GM18868 (cell line): ENCODE data around the gene TBC1D9.

Source experiments
- ATAC-seq: cut with Tn5 transposase; IDR thresholded peaks from one replicate; pipeline ENCODE4 v1.9.1; 2021; ENCODE audit warnings: mild to moderate bottlenecking, moderate library complexity; ENCODE audit not compliant: unreplicated experiment

Gene TBC1D9

GRCh38 chr4:140628016-140628415, 128.2 kb downstream of the TBC1D9 start:
- no peak for ATAC-seq

DNA sequence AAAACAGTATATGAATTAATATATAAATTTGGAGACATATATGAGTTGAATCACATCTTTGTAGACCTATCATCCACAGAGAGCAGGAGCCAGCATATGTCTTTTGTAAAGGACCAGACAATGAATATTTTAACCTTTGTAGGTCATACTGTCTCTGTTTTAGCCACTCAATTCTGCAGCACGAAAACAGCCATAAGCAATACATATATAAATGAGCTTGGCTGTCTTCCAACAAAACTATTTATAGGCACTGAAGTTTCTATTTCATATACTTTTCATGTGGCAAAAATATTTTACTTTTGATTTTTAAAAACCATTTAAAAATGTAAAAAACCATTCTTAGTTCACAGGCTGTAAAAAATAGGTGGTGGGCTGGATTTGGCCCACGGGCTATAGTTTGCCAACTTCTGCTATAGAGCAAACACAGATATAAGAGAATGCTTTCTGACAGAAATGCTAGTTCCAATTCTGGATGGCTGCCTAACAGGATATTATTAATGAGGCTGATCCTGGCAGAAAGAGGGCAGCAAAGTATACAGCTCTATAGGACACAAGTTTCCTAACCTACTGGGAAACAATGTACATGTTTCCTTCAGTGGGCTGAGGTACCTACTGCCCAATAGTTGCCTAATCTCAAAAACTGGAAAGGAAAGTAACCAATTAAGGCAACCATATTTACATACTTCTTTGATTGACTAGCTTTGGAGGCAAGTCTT, 129.4 kb downstream of the TBC1D9 start:
- no peak for ATAC-seq

GRCh38 chr4:140622333-140622958, 133.7 kb downstream of the TBC1D9 start:
- ATAC-seq: no peak

- ATAC-seq: no peak
Measured at GRCh38 chr4:140621161-140621560, 135.0 kb downstream of the TBC1D9 start.

DNA sequence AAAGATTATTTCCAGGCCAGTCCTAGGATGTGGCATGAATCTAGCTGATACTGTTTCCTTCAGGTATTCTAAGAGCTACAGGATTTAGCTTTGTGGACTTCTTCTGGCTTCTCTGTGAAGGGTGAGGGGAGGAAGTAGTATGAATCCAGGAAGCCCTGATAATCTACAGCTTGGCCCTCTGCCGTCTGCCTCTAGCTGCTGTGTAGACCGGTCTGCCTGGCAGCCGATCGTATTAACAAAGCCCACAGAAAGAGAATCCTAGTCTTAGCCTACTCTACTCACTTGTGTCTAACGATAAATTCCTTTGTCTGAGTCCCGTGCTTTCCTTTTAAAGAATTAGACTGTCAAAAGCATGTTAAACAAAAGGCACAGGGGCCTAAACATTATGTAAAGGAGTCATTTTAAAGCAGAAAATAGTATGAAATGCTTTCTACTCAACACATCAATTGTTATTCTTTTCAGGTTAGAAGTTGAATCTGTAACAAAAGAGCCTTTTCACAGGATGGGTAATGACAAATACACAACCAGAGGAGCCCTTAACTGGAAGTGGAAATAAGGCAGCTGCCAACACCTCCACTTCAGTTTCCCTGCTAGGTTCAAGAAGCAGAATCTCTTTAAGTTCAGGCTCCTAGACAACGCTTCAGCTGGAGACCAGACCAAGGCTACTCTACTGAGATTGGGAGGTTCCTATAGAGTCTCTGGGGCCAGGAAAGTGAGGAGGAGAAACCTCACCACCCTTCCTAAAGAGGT, 138.5 kb downstream of the TBC1D9 start:
- no peak for ATAC-seq

DNA sequence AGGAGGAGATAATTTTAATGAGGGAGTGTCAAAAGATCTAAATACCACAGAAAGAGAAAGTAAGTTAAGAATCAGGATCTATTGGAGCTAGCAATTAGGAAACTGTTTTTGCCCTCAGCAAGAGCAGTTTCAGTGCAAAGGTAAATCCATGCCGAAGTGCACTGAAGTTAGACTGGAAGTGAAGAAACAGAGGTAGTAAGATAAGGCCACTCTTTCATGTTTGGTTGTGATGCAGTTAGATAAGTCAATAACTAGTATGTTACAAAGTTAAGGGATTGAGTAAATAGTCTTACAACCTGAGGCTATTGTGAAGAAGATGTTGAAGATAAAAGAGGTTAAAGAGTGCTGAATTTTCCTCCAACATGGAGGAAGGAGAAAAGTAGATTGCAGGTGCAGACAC, 140.7 kb downstream of the TBC1D9 start:
- no peak for ATAC-seq

DNA sequence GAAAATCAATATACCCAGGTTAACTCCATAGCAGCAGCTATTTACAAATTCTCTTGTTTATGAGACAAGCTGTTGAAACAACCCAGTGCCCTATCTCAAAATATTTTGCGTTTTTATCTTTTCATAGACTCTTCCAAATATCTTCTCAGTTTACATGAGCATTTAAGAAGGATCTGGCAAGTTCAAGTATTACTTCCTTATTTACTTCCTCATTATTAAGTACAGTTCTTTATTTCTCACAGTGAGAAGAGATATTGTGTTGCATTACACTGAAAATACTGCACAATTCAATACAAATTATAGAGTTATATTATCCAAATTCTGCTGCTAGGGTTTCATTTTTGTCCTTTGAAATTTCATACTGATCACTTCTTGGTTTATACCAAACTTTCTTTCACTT, 143.8 kb downstream of the TBC1D9 start:
- no peak for ATAC-seq

DNA sequence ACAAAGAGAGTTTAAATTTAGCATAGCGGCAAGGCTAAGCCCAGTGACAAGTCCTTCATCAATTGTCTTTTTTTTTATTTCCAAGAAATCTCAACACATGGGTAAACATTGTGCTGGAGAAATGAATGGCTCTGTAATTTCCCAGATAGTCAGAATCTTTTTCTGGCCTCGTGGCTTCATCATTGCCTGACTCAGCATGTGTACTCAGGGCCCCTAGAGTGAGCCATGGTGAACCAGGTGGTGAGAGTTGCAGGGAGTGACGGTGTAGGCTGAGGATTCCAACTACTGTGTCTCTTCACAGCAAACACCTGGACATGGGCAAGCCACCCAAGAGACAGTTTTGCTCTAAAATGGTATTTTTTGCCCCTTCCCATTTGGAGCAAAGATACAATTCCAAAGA, 144.3 kb downstream of the TBC1D9 start:
- ATAC-seq: peak; percentile 55

DNA sequence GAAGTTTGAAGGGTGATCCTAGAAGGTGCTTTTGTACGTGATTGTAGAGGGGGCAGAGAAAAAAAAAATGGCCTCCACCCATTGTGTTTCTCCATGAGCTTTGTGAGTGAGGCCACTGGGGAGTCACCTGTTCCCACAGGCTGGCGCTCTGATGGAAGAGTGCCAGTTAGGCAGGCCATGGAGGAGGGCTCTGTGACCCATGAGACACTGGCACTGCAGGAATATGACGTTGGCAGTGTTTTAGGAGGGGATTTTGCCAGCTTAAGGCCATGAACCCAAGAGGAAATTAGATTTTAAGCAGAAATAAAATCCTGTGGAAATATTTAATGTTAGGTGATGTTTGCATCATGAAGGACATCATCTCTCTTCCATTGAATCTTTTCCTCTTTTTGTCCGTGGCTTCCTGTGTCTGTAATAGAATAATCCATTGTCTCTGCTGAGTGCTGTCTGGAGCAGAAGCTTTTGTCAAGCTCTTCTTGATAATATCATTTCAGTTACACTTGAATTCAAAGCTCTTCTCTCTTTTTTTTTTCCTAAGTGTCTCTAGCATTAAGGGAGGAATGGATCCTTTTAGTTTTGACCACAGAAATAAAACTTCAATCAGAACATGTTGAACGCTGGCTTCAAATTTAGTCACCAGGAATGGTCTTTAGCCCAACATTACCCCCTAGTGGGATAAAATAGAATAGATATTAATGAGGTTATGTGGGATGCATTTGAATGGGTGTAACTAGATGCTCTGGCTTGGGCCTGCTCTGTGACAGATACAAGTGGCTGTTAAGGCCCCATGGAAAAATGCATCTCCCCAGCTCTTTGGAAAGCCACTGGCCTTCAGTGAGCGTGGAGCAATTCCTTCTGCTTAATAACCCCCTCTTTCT, 146.4 kb downstream of the TBC1D9 start:
- peak; percentile 90 for ATAC-seq

GRCh38 chr4:140607852-140608251, 148.3 kb downstream of the TBC1D9 start:
- no peak for ATAC-seq

DNA sequence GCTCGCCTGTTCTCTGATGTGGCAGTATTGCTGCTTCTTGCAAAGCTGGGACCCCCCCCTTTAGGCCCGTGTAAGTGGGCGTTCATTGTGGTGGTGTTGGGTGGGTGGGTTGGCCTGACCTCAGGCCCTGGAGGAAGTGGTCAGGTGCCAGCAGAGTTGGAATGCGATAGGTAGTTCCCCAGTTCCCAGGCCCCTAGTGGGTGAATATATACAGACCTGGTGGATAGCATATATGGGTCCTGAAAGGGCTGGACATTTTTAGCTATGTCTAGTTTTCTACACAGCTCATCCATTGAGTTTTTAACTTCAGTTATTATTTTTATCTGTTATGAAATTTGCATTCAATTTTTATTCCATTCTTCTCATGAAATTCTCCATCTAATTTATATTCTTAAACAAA, 151.6 kb downstream of the TBC1D9 start:
- no peak for ATAC-seq

GRCh38 chr4:140603286-140603685, 152.9 kb downstream of the TBC1D9 start:
- no peak for ATAC-seq

DNA sequence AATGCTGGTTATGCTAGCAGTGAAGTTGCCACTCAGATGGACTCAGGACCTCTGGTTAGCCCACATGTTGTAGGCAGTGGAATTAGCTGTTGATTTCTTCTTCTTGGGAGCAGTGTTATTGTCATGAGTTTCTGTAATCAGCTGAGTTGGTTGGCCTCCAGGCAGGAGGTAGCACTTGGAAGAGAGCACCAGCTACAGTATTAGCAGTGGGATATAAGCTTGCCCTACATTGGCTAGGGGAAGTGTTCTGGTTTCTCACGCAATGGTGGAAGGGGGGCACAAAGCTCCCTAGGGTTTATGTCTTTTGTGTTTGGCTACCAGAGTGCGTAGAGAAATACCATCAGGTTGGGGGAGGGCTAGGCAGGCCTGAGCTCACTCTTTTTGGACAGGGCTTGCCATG, 153.5 kb downstream of the TBC1D9 start:
- no peak for ATAC-seq

DNA sequence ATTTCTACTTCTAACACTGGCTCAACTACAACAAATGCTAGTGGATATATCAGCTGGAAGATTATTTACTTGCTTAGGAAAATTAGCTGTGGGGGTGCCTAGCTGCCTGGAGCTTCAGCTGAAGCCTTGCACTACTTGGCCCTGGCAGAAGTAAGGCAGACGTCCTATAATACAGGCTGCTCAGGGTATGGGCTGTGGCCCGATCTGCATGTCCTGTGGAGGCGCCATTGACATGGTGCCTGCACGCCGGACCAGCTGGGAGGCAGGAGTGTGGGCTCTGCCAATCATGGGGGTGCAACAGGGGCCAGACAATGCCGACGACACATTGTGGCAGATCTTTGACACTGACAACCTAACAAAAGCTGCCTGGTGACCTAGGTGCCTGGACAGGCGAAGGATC, 155.8 kb downstream of the TBC1D9 start:
- ATAC-seq: no peak

GRCh38 chr4:140595065-140595464, 161.1 kb downstream of the TBC1D9 start:
- ATAC-seq: peak; percentile 96

DNA sequence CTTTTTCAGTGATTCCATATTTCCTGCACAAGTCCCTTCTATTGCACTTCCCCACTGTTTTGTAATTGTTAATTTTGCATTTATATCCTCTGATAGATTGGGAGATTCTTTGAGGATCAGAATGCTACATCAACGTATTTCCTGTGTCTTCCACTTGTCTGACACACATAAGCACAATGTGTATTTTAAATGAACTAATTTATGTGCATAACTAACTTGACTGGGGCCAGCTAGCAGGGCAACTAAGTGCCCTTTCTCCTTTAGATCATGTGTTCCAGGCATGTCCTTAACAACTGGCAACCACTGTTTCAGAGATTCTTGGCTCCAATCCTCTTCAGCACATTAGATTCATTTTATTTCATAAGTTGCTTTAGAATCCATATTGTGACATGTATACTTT, 171.7 kb downstream of the TBC1D9 start:
- no peak for ATAC-seq

DNA sequence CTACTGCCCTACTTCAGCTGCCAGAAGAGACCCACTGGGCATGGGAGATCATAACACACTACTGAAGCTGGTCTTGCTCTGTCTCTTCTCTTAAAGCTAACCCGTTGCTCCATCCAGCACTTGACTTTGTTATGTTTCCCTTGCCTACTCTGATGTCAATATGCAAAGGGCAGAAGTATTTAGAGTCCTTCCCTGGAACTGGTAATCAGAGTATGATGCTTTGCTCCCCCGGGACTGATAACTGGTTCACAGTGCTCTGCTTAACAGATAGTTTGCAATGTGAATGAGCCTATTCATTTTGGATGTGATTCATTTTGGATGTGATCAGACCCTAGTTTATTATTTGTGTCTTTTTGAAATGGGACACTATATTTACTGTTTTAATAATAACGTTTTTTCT, 175.1 kb downstream of the TBC1D9 start:
- no peak for ATAC-seq

- no peak for ATAC-seq
Measured at GRCh38 chr4:140579278-140579677, 176.9 kb downstream of the TBC1D9 start.

GRCh38 chr4:140575489-140575888, 180.7 kb downstream of the TBC1D9 start:
- ATAC-seq: no peak

- ATAC-seq: no peak
Measured at GRCh38 chr4:140571620-140572019, 184.6 kb downstream of the TBC1D9 start.
